Fibroblast of pulmonary artery (primary cell): ENCODE measurements around the gene MRGPRG.

Experiments
- DNase-seq: peaks from one replicate; pipeline ENCODE4 v3.0.0-alpha.2; 2010; ENCODE audit warnings: low read depth
- H3K4me3 ChIP-seq: replicated peaks from 2 replicates; pipeline ENCODE4 v1.5.1; 2011; ENCODE audit warnings: low read depth, mild to moderate bottlenecking, control low read depth, low read length, moderate library complexity
- TF ChIP-seq, protein P1 (sequence below): IDR thresholded peaks from 2 replicates; pipeline ENCODE4 v1.5.1; 2011; ENCODE audit warnings: mild to moderate bottlenecking, control low read depth, low read length, inconsistent platforms; ENCODE audit errors: missing control alignments

The MRGPRG gene

GRCh38 chr11:3183523-3183922 is 35.1 kb downstream of the MRGPRG start:
- TF ChIP-seq, protein P1, sequence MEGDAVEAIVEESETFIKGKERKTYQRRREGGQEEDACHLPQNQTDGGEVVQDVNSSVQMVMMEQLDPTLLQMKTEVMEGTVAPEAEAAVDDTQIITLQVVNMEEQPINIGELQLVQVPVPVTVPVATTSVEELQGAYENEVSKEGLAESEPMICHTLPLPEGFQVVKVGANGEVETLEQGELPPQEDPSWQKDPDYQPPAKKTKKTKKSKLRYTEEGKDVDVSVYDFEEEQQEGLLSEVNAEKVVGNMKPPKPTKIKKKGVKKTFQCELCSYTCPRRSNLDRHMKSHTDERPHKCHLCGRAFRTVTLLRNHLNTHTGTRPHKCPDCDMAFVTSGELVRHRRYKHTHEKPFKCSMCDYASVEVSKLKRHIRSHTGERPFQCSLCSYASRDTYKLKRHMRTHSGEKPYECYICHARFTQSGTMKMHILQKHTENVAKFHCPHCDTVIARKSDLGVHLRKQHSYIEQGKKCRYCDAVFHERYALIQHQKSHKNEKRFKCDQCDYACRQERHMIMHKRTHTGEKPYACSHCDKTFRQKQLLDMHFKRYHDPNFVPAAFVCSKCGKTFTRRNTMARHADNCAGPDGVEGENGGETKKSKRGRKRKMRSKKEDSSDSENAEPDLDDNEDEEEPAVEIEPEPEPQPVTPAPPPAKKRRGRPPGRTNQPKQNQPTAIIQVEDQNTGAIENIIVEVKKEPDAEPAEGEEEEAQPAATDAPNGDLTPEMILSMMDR: no peak
- no peak for DNase-seq
- no peak overlapping the region for H3K4me3 ChIP-seq

DNA sequence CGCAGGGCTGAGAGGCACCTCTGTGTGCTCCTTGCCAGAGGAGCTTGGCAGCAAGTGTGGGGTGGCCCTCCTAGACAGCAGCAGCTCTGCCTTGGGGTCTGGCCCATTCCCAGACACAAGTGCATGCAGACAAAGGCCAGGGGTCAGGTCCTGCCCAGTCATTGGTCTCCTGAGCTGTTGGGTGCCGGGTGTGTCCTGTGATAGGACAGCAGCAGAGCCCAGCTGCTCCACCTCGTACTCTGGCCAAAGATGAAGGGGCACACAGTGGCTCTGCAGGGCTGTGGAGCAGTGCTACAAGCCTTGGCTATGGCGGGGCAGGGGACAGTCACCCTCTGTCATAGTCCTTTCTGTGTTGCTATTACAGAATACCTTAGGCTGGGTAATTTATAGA is 36.2 kb downstream of the MRGPRG start:
- TF ChIP-seq, protein P1: no peak
- no peak for DNase-seq
- H3K4me3 ChIP-seq: no peak overlapping the region

GRCh38 chr11:3181725-3182461 is 36.7 kb downstream of the MRGPRG start:
- DNase-seq: no peak
- no peak overlapping the region for H3K4me3 ChIP-seq
- TF ChIP-seq, protein P1: no peak

DNA sequence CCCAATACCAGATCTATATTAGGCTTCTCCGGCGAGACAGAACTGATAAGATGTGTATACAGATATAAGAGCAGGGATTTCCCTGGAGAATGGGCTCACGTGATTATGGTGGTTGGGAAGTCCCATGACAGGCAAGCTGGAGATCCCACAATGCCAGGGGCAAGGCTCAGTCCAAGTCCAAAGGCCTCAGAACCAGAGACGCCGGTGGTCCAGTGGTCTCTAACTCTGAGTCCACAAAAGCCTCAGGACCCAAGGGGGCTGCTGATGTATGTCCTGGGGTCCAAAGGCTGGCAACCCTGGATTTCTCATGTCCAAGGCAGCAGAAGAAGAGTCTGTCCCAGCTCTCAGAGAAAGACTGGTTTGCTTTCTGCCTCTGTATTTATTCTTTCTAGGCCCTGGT is 37.7 kb downstream of the MRGPRG start:
- no peak for DNase-seq
- TF ChIP-seq, protein P1: no peak
- no peak overlapping the region for H3K4me3 ChIP-seq

DNA sequence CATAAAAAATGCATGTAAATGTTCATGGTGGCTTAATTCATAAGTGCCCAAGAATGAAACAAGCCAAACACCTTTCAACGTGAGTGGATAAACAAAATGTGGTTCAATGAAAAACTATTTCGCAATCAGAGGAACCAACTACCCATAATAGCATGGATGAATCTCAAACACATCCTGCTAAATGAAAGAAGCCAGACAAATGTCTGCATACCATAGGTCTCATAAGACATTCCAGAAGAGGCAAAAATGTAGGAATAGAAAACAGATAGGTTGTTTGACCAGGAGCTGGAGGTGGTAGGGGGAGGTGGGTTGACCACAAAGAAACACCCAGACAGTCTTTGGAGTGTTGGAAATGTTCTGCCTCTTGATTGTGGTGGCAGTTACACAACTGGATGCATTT is 40.3 kb downstream of the MRGPRG start:
- no peak overlapping the region for H3K4me3 ChIP-seq
- TF ChIP-seq, protein P1: no peak
- DNase-seq: peak; percentile 41

DNA sequence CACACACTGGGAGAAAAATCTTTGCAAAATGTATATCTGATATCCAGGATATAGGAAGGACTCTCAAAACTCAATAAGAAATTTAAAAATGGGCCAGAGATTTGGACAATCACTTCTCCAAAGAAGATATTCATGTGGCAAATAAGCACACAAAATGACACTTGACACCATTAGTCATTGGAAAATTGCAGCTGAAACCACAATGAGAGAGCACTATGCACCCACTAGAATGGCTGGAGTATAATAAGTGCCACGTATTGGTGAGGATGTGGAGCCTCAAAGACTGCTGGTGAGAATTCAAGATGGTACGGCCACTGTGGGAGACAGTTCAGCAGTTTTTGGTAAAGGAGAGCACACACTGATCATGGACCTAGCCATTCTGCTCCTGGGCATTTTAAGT is 40.7 kb downstream of the MRGPRG start:
- TF ChIP-seq, protein P1: no peak
- no peak for DNase-seq
- H3K4me3 ChIP-seq: no peak overlapping the region

DNA sequence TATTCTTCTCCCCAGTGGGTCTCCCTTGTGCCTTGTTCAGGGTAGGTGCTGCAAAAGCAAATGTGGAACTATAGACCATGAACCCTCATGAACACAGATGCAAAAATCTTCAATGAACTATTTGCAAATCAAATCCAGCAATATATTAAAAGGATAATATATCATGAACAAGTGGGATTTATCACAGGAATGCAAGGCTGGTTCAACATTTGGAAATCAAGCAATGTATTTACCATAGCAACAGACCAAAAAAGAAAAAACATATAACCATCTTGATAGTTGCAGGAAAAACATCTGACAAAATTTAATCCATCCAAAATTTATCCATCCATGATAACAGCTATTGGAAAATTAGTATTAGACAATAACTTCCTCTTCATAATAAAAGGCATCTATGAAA is 42.1 kb downstream of the MRGPRG start:
- H3K4me3 ChIP-seq: no peak overlapping the region

More for the DNA sequence above, 42.1 kb downstream of the MRGPRG start:
- no peak for DNase-seq
- TF ChIP-seq, protein P1: no peak
